Chondrocyte (in vitro differentiated cells): ENCODE measurements around the gene ABRACL. TPM values are rescaled to one million over a fixed set of nuclear protein-coding genes. Genes with fewer than 3 reads are reported as not detected.
"Not testable (repeated sequence)": the region's sequence is repeated elsewhere in the genome, so short reads cannot be mapped to it uniquely, and the experiment has no call there.

Source experiments
- DNase-seq: peaks from one replicate; pipeline ENCODE4 v3.0.0; 2021; ENCODE audit warnings: mixed read lengths, low spot score
- H3K27ac Mint-ChIP-seq: one replicate; pipeline ENCODE4 v1.8.0; 2021; ENCODE audit warnings: mild to moderate bottlenecking, moderate library complexity, mixed read lengths; ENCODE audit not compliant: unreplicated experiment
- H3K27me3 Mint-ChIP-seq: 2 replicates; pipeline ENCODE4 v1.8.0; 2021; ENCODE audit warnings: low read depth, mixed read lengths
- H3K36me3 Mint-ChIP-seq: 2 replicates; pipeline ENCODE4 v1.8.0; 2021; ENCODE audit warnings: low read depth, mixed read lengths
- H3K4me1 Mint-ChIP-seq: 2 replicates; pipeline ENCODE4 v1.8.0; 2021; ENCODE audit warnings: low read depth, mild to moderate bottlenecking, mixed read lengths
- H3K4me3 Mint-ChIP-seq: one replicate; pipeline ENCODE4 v1.8.0; 2021; ENCODE audit warnings: mild to moderate bottlenecking, moderate library complexity, mixed read lengths; ENCODE audit not compliant: unreplicated experiment
- H3K9me3 Mint-ChIP-seq: 2 replicates; pipeline ENCODE4 v1.8.0; 2021; ENCODE audit warnings: low read depth, mixed read lengths
- CTCF ChIP-seq: fragments of 200-600 bp; sonication (generic); IDR thresholded peaks from 2 replicates; pipeline ENCODE4 v1.5.0; 2021; ENCODE audit warnings: antibody characterized with exemption, mild to moderate bottlenecking, moderate library complexity
- total RNA-seq: library from RNA; stranded (reverse); gene quantifications from 3 replicates; pipeline ENCODE4 v1.2.1, GENCODE V29; 2021

ABRACL gene
- total RNA-seq, 1 donor from 2014 or later: 17.2 TPM

- H3K27ac Mint-ChIP-seq: peak overlapping the region; percentile 68
- H3K4me1 Mint-ChIP-seq: peaks cover 7% of the 10 kb centered on the region
- peak; percentile 76 for DNase-seq
- H3K4me3 Mint-ChIP-seq: peak overlapping the region; percentile 73
- no peak for TF ChIP-seq CTCF
- H3K27me3 Mint-ChIP-seq: no peaks in the 10 kb centered on the region
- no peaks in the 10 kb centered on the region for H3K9me3 Mint-ChIP-seq
- H3K36me3 Mint-ChIP-seq: no peaks in the 10 kb centered on the region
Observed at GRCh38 chr6:138987080-138987642, 41.4 kb upstream of the ABRACL start.

DNA sequence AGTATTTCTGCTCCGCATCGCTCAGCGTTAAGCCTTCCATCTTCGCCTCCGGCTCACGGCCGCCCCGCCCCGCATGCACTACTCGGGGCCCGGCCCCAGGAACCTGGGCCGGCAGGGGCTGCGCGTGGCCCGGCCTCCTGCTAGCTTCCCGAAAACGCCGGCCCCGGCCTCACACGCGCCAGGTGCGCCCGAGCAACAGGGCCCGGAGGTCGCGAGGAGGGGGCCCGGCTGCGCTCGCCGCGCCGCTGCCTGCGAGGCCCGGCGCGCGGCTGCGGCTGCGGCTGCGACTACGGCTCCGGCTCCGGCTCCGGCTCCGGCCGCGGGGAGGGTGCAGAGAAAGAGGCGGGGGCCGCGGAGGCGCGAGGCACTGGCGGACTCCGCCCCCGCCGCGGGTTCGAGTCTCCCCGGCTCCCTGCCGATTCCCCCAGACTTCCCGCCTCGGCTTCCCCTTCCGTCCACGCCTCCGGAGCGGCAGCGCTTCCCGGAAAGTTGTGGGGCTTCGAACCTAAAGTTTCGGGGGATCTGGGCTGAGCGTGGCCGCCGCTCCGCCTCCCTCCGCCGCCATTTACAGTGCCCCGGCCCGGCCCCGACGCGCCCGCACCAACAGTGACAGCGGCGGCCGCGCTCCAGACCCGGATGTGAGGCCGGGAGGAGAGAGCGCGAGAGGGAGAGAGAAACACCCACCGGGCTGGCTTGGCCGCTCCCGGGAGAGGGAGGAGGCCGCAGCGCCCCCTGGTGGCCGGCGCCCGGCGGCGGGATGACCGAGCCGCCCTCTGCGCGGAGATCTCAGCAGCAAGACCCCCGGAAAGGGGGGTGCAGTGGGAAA is 40.7 kb upstream of the ABRACL start, which contains the start of gene REPS1:
TSS of gene REPS1 (minus strand) at position 611 of the 826 bp plus-strand sequence. CDS start at position 40, 571 bp downstream.
- Mint-ChIP-seq H3K9me3 (no peaks in the 10 kb centered on the region), H3K27ac (peak within 1 kb of the TSS; percentile 91), H3K4me1 (peaks cover 7% of the 10 kb centered on the region), H3K4me3 (peak within 1 kb of the TSS; percentile 86), H3K27me3 (no peaks in the 10 kb centered on the region), H3K36me3 (no peaks in the 10 kb centered on the region)
- peak; percentile 99 for TF ChIP-seq CTCF
- DNase-seq: peak; percentile 97

- Mint-ChIP-seq H3K4me1 (peaks cover 7% of the 10 kb centered on the region), H3K36me3 (no peaks in the 10 kb centered on the region), H3K27me3 (no peaks in the 10 kb centered on the region), H3K4me3 (peak overlapping the region; percentile 86), H3K27ac (peak overlapping the region; percentile 91), H3K9me3 (no peaks in the 10 kb centered on the region)
- TF ChIP-seq CTCF: peak; percentile 37
- DNase-seq: no peak
Observed at GRCh38 chr6:138988469-138988834, 40.1 kb upstream of the ABRACL start.

GRCh38 chr6:138989098-138989983 is 39.2 kb upstream of the ABRACL start:
- Mint-ChIP-seq H3K4me3 (no peak overlapping the region), H3K9me3 (no peaks in the 10 kb centered on the region), H3K36me3 (no peaks in the 10 kb centered on the region), H3K4me1 (peaks cover 7% of the 10 kb centered on the region), H3K27me3 (no peaks in the 10 kb centered on the region), H3K27ac (no peak overlapping the region)
- no peak for TF ChIP-seq CTCF
- no peak for DNase-seq

- no peak for TF ChIP-seq CTCF
- no peak for DNase-seq
- Mint-ChIP-seq H3K9me3 (no peaks in the 10 kb centered on the region), H3K4me3 (no peak overlapping the region), H3K27ac (no peak overlapping the region), H3K36me3 (no peaks in the 10 kb centered on the region), H3K4me1 (peaks cover 7% of the 10 kb centered on the region), H3K27me3 (no peaks in the 10 kb centered on the region)
Observed at GRCh38 chr6:138991206-138991605, 37.3 kb upstream of the ABRACL start.

- H3K9me3 Mint-ChIP-seq, H3K36me3 Mint-ChIP-seq, H3K27ac Mint-ChIP-seq, DNase-seq, H3K4me3 Mint-ChIP-seq, H3K27me3 Mint-ChIP-seq: not testable (repeated sequence)
- H3K4me1 Mint-ChIP-seq: peaks cover 11% of the 10 kb centered on the region
Observed at GRCh38 chr6:138992965-138993364, 35.6 kb upstream of the ABRACL start.

GRCh38 chr6:138993410-138993809 is 35.1 kb upstream of the ABRACL start:
- H3K27me3 Mint-ChIP-seq, DNase-seq, H3K9me3 Mint-ChIP-seq, H3K4me1 Mint-ChIP-seq, H3K4me3 Mint-ChIP-seq, H3K36me3 Mint-ChIP-seq, H3K27ac Mint-ChIP-seq: not testable (repeated sequence)
